Inflammatory macrophage treated with lipopolysaccharide for 4 hours (primary cell): Measurements from ENCODE around the gene TEKTIP1.

Source experiments
- DNase-seq: peaks from one replicate; pipeline ENCODE4 v3.0.0-alpha.2; 2020

Gene TEKTIP1

DNA sequence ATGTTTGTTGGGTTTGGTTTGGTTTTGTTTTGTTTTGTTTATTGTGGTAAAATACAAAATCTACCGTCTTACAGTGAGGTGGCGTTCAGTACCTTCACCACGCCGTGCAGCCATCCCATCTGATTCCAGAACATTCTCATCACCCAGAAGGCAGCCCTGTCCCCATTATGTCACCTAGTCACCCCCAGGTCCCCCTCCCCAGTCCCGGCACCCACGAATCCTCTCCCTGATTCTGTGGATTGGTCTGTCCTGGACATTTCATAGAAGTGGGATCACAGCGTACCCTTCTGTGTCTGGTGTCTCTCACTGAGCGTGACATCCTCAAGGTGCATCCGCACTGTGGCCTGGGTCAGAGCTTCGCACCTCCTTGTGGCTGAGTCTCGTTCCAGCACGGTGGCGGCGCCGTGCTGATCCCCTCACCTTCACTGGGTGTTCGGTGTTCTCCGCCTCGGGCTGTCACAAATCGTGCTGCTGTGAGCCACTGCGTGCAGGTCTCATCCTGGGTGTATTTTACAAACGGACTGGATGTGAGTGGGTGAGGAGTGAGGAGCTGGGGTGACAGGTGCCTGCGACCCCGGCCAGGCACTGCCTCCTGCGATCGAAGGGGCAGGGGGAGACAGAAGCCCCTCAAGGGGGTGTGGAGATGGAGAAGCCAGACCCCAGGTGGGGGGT lies 580 bp upstream of the TEKTIP1 start:
- no peak for DNase-seq

DNA sequence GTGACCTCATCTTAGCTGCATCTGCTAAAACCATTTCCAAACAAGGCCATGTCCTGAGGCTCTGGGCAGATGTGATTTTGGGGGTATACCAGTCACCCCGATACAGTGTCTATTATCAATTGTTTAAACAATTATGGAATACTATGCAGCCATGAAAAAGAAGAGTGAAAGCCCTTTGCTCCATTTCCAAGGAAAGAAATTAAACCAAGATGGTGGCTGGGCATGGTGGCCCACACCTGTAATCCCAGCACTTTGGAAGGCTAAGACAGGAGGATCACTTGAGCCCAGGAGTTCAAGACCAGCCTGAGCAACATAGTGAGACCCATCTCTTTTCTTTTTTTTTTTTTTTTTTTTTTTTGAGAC lies 763 bp downstream of the TEKTIP1 start:
- no peak for DNase-seq

DNA sequence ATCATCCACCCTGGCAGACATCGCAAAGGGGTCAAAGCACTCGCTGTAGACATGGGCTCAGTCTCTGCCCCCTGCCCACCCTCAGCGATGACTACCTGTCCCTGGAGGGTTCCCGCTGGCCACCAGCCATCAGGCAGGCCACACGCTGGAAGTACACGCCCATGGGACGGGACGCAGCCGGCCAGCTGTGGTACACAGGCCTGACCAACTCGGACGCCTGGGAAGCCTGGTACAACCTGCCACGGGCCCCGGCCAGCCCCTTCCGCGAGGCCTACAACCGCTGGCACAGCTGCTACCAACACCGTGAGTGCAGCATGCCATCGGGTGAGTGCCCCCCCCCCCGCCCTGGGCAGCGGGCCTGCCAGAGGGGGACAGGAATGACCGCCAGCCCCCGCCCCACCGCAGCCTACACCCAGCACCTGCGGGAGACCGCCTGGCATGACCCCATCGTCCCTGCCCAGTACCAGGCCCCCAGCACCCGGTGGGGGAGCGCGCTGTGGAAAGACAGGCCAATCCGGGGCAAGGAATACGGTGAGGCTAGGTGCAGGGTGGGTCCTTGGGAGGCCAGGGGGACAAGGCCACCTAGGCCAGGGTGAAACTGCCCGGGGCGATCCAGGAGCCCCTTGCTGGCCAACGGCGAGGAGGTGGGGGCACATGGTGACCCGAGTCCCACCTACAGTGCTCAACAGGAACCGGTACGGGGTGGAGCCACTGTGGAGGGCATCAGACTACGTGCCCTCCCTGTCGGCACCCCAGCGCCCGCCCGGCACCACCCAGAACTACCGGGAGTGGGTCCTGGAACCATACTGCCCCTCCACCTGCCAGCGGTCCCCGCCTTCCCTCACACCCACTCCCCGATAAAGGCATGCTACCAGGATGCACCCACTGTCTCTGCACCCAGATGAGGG lies 4.4 kb downstream of the TEKTIP1 start:
- no peak for DNase-seq

DNA sequence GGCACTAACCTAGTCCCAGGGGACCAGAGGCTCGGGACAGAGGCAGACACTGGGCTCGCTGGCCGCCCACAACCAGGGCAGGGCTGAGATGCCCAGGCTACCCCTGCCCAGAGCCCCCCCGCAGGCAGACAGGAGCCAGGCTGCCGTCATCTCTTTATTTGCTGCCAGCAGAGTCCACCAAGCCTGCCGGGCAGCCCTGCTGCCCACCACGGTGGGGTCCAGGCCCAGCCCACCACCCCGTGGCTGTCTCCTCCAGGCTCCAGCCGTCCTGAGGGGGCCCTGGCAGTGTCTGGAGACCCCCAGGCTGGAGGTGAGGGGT lies 5.0 kb downstream of the TEKTIP1 start:
- no peak for DNase-seq

DNA sequence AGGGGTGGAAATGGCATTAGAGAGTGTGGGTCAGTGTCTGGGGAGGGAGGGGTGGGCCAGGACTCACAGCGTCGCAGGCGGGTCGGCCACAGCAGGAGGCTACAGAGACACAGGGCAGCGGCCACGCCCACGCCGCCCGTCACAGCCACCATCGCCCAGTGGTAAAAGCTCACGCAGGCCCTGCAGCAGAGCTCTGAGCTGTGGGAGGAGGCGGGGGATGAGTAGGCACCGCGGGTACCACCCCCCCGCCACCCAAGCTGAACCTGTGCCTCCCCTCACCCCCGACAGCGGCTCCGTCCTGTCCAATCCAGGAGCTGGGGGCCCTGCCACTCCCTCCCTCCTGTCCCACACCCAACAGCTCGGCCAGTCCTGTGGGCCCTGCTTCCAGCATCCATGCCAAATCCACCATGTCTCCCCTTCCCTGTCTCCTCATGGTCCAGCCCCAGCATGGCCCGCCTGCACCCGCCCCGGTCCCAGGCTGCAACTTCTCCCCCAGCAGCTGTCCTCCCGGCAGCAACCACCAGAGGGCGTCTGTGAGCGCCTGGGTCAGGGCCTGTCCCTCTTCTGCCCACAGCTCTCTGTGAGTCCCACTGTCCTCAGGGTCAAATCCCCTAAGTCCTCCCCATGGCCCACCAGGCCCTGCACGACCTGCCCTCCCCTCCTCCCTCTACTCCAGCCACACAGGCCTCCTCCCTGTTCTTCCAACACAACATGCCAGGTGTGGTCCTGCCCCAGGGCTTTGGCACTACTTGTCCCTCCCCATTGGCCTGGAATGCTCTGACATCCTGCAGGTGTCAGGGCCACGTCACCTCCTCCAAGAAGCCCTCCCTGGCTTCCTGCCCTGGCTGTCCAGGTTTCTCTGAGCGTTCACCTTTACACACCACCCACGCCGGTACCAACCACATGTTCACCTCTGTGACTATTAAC lies 6.0 kb downstream of the TEKTIP1 start:
- peak; percentile 61 for DNase-seq

DNA sequence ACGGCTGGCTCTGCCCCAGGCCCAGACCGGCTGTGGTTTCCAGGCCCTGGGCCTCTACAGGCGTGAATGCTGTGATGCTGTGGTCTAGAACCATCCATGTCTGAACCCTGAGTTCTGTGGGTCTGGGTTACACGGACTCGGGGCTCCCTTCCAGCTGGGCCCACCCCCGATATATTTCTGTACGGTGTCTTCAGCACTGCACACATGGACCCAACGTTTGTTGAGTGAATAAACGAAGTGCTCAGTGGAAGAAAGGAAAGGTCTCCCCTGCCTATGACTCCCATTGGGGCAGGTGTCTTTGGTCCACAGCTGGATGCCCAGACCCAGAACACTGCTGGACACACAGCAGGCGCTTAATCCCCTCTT lies 6.7 kb downstream of the TEKTIP1 start:
- DNase-seq: no peak

DNA sequence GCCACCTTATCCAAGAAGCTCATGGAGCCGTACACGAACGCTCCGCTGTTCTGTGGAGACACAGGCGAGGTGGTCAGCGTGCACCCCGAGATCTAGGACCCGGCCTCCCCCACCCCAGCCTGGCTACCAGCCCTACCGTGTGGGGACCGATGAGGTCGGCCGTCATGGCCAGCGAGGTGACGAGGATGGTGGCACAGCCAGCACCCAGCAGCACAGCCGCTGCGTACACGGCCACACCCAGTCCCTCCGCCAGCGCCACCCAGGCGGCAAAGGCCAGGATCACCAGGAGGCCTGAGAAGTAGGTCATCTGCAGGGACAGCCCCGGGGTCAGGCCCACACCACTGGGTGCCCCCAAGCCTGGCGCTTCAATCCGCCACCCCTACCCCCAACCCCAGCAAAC lies 7.1 kb downstream of the TEKTIP1 start:
- DNase-seq: no peak

DNA sequence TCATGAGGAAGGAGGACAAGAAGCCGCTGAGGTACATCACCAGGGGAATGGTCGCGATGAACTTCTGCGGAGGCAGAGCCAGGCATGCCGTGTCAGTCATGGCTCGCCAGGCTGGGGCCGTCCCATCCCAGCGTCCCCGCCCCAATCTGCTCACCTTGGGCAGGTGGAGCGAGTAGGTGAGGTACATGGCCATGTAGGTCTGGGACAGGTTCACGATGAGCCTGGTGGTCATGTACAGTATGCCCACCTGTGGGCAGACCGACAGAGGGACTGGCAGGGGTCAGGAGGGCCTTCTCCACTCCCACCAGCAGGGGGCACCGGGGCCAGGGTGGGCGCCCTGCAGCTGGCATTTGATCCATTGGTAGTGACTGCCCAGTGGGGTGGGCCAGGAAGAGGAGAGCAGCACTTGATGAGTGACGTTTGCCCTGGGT lies 8.3 kb downstream of the TEKTIP1 start:
- DNase-seq: no peak

DNA sequence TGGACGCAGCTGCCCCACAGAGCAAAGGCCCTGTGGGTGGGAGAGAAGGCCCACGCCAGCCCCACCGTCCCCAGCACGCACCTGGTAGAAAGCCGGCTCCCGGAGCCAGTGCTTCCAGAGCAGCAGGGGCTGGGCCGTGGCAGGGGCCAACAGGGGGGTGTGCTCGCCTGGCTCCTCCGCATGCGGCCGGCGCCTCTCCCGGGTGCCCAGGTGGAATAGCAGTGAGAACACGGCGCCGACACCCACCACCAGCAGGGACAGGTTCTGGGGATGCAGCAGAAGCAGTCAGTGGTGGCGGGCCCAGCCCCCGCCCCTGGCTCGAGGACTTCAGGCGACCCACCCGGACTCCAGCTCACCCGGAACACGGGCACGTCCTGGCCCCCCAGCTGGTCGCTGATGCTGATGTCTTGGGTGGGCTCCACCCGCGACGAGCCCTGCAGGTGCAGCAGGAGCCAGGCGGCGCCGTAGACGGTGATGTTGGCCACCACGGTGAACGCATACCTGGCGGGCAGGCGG lies 8.9 kb downstream of the TEKTIP1 start:
- no peak for DNase-seq

DNA sequence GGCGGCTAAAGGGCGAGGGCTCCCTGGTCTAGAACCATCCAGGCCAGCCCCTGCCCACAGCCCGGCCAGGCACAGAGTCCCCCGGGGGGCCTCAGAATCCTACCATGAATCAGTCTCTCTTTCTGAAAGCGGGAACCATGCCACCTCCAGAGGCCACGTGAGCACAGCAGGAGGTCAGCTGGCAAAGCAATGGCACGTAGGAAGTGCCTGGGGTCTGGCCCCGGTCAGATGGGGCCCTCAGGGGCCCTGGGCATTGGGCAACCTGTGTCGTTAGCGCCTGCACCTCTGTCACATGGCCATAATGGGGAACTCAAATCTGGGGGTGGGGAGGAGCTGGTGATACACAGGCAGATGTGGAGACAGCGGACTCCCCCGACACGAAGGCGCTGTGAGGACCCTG lies 9.6 kb downstream of the TEKTIP1 start:
- peak; percentile 88 for DNase-seq

DNA sequence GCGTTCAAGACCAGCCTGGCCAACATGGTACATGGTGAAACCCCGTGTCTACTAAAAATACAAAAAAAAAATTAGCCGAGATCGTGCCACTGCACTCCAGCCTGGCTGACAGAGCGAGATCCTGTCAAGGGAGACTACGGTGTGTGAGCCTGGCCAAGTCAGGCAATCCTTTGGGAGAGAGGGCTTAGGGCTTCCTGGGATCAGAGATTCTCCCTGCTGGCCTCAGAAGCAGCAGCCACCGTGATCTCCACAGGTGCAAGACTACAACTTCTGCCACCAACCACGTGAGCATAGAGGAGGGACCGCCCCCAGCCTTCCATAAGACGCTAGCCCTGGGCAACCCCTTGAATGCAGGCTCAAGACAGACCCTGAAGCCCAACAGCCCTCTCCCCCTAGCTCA lies 10.8 kb downstream of the TEKTIP1 start:
- DNase-seq: no peak

DNA sequence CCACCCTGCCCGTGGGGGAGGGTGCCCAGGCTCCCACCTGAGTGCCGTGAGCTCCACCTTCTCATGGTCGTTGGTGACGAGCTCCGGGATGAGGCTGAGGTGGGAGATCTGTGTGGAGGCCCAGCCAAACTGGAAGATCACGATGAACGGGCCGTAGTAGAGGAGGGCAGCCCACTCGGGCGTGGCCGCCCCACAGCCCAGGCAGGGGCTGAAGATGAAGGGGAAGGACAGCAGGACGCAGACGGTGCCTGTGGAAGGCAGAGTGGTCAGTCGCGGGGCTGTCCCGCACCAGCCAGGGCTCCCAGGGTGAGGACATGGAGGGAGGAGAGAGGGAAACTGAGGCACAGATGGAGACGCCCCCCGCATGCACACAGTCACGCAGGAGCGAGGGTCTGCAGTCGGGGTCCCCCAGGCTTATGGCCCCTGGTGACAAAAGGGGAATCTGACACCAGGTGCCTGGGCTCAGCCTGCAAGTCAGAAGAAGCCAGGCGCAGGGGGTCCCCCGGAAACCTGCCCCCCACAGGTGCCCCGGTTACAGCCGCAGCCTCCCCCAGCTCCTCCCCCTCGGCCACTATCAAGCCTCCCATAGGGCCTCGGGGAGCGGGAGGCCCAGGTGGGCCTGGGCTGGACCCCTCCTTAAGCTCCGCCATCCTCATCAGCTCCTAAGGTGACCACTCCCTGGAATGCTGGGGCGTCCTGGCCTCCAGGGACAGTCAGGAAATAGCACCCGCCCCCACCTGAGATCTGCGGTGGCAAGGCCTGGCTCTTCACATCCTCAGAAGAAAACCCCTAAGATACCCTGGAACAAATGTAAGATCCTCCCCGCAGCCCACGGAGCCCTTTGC lies 12.2 kb downstream of the TEKTIP1 start:
- DNase-seq: no peak

DNA sequence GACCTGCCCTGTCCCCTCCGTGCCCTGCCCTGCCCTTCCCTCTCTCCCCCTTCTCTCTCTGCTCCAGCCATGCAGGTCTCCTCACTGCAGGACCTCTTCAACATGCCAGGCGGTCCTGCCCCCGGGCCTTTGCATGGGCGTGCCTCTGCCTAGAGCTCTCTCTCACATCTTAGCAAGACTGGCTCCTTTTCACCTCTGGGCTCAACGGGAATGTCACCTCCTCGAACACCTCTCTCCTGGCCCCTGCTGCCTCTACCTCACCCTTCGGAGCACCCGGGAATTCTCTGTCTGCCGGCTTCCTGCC lies 12.8 kb downstream of the TEKTIP1 start:
- DNase-seq: no peak

DNA sequence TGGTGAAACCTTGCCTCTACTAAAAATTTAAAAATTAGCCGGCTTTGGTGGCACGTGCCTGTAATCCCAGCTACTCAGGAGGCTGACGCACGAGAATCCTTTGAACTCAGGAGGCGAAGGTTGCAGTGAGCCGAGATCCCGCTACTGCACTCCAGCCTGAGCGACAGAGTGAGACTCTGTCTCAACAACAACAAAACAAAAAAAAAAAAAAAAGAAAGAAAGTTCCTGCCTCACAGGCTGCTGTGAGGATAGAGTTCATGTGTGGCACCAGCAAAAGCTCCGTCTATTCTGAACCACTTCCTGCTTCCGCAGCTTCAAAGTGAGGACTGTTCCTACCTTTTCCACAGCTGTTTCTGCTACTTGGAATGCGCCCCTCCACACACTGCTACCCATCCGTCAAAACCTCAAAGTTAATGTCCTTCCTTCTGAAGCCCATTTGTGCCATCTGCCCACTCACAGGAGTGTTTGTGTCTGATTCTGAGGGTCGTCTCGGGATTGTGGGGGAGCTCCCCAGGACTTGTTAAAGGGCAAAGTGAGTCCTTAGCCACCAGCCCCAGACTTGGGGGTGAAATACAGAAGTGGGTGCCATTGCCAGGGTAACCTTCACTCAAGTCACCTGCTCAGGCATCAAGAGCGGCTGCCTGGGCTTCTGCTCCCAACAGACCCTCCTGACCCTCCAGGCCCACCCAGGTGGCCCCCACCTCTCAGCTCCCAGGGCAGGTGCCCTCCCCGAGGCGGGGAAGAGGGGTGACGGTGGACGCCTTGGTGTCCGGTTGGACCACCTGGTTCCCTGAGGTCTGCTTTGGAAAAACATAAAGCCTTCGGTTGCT lies 15.5 kb downstream of the TEKTIP1 start:
- peak; percentile 51 for DNase-seq

DNA sequence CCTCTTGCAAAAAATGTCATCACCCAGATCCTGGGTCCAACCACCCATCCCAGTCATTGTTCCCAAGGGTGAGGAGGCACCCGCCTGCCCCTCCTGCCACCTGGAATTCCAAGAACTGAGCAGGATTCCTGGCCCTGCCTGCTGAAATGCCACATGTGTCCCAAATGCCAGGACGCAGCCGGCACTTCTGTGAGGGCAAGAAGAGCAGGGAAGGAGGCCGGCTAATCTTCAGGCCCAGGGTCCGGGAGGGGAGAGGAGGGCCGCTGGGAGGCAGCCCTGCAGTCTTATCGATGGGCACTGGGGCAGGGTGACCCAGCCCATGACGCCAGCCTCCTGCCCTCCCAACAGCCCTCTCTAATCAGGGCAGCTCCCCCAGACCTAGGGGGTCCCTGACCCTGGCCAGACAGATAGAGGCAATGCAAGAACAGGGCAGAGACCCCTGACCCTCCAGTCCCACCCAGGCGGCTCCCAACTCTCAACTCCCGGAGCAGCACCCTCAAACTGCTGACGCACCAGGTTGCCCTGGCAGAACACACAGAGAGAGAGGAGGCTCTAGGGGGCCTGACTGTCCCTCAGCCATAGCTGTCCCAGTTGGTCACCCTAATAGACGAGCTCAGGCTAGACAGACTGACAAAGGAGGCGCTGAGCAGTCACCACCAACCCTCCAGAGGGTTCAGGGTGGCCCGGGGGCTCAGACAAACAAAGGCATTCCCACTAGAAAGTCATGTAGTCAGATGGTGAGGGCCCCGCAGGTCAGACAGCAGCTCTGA lies 16.9 kb downstream of the TEKTIP1 start:
- no peak for DNase-seq

DNA sequence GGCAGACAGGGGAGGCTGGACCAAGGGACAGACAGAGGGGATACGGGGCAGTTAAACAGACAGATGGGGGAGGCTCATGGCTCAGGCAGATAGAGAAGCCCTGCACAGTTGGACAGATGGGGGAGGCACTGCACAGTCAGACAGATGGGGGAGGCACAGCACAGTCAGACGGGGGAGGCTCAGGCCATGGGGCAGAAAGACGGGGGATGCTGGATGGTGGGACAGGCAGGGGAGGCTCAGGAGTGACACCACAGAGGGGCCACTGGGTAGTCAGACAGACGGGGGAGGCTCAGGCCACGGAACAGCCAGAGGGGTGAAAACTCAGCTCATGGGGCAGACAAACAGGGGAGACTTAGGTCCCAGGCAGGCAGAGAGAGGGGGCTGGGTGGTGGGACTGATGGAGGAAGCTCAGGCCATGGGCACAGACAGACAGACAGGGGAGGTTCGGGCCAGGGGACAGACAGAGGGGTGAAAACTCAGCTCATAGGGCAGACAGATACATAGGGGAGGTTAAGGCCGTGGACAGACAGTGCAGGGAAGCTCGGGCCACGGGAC lies 17.5 kb downstream of the TEKTIP1 start:
- DNase-seq: no peak

DNA sequence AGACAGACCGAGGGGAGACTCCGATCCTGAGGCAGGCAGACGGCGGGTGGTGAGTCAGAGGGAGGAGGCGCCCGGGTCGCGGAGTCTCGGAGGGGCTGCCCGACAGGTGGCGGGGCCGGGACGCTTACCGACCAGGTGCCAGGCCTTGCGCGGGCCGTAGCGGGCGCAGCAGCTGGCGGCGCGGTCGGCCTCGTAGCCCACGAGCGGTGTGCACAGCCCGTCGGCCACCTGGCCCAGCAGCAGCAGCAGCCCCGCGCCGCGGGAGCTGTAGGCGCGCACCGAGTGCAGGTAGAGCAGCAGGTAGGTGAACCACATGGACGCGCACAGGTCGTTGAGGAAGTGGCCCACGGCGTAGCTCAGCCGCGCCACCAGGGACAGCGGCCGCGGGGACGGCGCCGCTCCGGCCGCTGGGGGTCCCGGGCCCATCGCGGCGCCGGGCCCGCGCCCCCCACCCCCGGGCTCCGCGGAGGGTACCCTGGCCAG lies 18.0 kb downstream of the TEKTIP1 start:
- peak; percentile 54 for DNase-seq

DNA sequence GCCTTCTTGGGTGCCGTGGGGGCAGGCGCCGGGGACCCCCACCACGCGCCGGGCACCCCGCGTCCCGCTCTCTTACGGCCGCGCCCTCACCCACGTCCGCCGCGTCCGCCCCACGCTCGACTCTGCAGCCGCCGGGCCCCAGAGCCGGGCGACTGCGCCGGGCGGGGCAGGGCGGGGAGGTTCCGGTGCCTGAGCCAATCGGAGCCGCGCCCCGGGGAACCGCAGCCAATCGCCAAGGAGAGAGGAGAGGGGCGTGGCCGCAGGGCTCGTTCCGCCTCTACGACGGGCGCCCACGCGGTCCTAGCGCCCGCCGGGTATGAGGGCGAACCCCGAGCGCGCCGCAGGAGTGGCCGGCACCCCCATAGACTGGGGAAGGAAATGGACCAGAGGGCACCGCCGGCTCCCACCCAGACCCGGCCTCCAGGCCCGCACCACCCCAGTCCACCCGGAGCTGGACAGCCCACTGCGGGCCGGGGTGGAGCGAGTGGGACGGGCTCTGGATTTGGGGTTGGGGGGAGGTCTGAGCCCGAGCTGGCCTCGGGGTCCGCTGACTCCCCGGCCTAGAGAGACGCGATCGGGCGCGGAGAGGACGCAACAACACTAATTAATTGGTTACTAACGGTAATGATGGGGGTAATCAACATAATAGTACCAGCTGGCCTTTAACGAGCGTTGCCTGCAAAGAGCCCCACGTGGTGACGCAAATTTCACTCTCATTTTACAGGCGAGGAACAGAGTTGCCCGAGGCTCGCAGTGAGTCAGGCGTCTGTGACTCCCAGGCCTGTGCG lies 18.7 kb downstream of the TEKTIP1 start, which contains the start of gene MFSD12:
Gene MFSD12 (minus strand): TSS at position 126 of the 788 bp plus-strand sequence. CDS start 183 bp downstream, outside the sequence.
- DNase-seq: peak; percentile 99
